AG09319 (cell line): Measurements from ENCODE around the gene SHC2.
"Not testable (repeated sequence)": the region's sequence is repeated elsewhere in the genome, so short reads cannot be mapped to it uniquely, and the experiment has no call there.

ENCODE experiments used
- DNase-seq: peaks from one replicate; pipeline ENCODE4 v3.0.0-alpha.2; 2010; ENCODE audit warnings: low read depth; ENCODE audit errors: extremely low read depth
- TF ChIP-seq, protein P1 (sequence below): IDR thresholded peaks from 2 replicates; pipeline ENCODE4 v1.5.1; 2011; ENCODE audit warnings: low read depth, mild to moderate bottlenecking, inconsistent platforms, low read length, moderate library complexity

The SHC2 gene

DNA sequence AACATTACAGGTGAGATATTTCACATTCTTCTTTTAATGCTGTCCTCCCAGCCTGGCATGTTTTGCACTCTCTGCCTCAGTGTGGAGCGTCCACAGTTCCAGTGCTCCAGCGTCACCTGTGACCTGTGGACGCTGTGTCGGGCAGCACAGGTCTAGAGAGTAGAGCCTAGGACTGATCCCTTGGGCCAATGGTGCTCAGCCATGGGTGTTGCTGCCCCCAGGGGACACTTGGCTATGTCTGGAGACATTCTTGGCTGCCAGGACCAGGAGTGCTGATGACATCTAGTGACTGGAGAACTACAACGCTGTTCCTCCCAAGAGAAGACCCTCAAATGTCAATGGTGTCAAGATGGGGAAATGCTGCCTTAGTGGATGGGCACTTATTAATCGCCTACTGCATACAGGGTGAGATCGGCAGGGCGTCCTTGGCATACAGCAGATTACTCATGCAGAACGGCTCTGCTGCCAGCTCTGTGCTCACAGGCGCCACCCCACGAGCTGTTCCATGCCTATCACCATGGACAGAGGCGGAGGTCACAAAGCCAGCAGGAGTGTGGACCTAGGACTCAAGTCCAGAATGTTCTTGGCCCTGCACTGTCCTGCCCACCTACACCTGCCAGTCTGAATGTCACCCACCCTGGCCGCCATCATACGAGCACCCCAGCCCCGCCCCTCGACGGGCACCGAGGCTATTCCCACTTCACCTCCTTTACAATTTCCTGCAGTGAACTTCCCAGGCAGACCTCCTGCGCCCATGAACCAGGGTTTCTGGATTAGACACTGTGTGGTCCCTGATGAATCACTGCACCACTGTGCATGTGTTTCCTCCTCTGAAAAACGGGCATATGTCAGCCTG is 21.6 kb upstream of the SHC2 start:
- no peak for DNase-seq
- TF ChIP-seq, protein P1, sequence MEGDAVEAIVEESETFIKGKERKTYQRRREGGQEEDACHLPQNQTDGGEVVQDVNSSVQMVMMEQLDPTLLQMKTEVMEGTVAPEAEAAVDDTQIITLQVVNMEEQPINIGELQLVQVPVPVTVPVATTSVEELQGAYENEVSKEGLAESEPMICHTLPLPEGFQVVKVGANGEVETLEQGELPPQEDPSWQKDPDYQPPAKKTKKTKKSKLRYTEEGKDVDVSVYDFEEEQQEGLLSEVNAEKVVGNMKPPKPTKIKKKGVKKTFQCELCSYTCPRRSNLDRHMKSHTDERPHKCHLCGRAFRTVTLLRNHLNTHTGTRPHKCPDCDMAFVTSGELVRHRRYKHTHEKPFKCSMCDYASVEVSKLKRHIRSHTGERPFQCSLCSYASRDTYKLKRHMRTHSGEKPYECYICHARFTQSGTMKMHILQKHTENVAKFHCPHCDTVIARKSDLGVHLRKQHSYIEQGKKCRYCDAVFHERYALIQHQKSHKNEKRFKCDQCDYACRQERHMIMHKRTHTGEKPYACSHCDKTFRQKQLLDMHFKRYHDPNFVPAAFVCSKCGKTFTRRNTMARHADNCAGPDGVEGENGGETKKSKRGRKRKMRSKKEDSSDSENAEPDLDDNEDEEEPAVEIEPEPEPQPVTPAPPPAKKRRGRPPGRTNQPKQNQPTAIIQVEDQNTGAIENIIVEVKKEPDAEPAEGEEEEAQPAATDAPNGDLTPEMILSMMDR = no peak

GRCh38 chr19:481100-481499 is 20.3 kb upstream of the SHC2 start:
- DNase-seq = not testable (repeated sequence)

DNA sequence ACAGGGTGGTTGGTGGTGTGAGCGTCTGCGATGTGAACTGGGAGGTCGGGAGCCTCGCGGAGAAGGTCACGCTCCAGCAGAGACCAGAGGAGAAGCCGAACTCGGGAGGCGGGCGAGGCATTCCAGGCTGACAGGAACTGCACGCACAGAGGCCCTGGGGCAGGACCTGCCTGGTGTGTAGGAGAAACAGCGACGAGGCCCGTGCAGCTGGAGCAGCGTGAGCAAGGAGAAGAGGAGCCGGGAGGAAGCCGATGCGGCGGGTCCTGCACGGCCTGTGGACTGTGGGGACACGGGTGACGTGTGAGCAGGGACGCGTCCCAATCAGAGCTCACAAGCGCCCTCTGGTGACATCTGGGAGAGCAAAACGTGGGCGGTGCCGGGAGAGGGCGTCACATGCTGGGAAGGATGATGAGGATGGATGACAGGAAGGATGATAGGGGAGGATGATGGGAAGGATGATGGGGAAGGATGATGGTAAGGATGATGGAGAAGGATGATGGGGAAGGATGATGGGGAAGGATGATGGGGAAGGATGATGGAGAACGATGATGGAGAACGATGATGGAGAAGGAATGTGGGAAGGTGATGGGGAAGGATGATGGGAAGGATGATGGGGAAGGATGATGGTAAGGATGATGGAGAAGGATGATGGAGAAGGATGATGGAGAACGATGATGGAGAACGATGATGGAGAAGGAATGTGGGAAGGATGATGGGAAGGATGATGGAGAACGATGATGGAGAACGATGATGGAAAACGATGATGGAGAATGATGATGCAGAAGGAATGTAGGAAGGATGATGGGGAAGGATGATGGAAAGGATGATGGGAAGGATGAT is 19.4 kb upstream of the SHC2 start:
- TF ChIP-seq, protein P1 = peak; percentile 64
- DNase-seq = peak; percentile 11

DNA sequence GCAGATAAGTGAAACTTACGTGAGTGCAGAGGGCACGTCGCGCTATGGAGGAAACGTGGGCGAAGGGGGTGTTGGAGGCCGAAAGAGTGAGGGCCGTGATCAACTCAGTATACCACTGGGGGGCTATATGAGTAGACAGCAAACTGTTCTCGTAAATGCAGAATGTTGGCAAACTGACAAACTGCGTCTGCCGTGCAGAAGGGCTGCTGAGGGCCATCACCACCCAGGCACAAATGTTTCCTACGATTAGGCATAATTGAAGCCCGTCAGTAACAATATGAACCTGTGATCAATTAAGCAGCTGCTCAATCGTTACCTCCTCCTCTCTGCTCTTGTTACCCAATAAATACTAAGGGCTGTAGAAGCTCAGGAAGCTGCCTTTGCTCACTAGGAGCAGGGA is 18.1 kb upstream of the SHC2 start:
- TF ChIP-seq, protein P1 = no peak

DNA sequence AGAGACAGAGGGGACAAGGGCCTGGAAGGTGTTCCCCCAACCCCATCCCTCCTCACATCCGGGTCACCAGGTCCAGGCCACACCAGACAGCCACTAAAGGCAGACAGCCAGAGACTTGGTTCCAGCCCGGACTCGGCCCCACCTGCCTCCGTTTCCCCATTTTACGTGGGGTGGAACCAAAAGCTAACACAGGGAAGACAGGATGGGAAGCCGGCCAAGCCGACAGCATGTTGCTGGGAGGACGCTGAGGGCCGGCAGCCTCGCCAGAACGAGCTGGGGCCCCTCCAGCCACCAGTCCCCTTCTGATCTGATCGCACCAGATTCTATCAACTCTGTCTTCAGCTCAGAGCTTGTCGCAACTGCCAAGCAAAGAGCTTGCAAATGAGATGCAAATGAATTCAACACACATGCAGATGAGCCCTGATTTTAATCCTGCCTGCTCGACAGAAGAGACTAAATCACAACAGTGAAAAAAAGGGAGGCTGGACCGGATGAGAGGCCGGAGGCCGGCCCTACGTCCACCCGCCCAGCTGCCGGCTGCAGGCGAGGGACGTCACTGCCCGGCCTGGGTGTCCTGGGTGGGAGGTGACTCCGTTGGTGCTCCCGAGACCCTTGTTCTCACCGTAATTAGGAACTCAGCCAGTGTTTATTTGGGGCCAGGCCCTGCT is 17.5 kb upstream of the SHC2 start:
- TF ChIP-seq, protein P1 = no peak
- no peak for DNase-seq

More for the DNA sequence above, 18.1 kb upstream of the SHC2 start:
- no peak for DNase-seq

GRCh38 chr19:475360-475759 is 14.5 kb upstream of the SHC2 start:
- TF ChIP-seq, protein P1 = no peak
- DNase-seq = no peak

DNA sequence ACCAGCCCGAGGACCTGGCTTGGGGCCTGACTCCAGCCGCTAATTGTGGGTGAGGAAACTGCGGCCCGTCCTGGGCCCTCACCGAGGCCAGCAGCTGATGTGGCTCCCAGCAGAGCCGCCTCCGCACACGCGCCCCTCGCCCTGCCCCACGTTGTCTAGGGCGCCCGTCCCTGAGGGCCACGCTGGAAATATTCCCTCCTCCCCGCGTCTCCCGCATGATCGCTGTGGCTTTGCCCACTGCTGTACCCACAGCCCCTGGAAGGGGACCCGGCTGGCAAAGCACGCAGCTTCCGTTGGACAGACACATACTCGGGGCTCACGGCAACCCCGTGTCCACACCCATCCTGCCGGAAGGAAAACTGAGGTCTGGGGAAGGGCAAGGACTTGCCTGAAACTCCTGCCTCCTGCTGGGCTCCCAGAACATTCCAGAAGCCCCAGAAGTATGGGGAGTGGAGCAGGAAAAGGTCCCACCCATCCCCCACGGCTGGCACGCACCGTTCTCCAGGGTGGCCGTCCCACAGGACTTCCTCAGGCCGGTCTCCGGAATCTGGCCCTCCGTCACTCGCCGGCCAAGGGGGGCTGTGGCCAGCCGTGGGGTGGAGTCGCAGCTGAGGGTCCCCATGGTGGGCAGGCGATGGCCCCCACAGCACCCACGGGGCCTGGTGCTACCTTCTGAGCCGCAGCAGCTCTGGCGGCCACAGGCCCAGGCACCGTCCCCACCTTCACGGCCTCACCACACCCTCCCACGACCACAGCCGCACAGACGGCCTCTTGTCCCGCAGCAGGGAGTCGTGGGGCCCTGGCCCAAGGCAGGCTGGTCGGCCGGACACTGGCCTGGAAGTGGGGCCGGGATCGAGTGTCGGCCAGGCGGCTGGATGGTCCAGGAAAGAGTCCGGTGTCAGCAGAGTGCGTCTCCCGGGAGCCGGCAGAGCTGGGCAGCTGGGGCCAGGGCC is 13.6 kb upstream of the SHC2 start:
- TF ChIP-seq, protein P1 = no peak
- DNase-seq = no peak
